Fibroblast of skin of left quadriceps (primary cell): ENCODE results near the gene DPYD.

ENCODE experiments used
- DNase-seq, 2 experiments: peaks; one replicate each; pipeline ENCODE4 v3.0.0-alpha.2; 2013; ENCODE audit warnings: low read depth in 2 of 2

Gene DPYD

DNA sequence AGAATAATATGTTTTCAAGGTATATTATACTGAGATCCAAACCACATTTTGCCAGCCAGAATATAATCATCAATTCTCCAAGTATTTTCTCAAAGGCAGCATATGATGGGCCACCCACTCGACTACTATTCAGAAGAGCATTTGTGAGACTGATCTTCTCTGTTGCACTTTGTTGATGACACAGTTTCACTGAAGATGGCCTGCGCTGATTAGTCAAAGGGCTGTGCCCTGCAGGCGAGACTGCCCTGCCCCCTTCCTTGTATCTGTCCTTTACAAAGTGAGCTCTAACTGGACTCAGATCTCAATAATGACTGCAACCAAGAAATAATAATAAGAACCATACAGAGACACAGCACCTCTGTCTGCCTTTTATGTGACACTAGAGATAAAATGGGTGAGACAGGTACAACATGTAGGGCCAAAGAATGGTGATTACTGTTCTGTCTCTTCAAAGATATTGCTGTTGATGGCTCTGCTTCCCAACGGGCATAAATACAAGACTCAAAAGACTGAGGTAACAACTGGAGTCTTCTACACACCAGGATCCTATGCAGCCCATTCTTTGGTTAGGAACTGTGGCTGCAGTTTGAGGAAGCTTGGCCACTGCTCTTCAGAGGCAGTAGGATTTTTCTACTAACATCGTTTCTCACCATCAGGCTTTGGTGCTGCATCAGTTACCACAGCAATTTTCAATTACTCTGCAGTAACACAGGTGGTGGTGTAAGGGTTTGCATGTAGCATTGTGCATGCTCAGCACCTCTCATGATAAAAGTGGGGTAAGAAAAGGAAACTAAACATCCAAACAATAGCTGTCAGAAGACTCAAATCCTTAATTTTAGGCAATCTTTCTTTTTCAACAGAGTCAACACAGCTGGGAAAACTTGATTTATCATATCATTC, 718.1 kb downstream of the DPYD start:
- no peak for DNase-seq

DNA sequence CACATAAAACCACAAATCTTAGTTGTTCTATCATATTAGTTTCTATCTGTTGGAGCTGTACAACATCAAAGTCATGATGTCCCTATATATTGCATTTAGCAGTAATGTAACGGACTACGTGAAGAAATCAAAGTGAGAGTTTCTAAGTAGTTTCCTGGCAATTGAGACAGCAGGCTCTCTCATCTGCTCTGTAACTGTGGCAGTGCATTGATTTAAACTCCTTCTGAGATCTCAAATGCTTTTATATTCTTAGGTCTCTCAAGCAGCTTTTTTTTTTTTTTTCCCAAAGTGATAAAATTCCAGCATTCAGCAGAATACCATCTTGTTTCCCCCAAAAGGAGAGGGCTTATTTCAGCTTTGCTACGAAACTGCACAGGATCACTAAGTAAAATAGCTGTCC, 719.2 kb downstream of the DPYD start:
- DNase-seq, result no peak

GRCh38 chr1:97200595-97200994, 720.2 kb downstream of the DPYD start:
- DNase-seq, result no peak

DNA sequence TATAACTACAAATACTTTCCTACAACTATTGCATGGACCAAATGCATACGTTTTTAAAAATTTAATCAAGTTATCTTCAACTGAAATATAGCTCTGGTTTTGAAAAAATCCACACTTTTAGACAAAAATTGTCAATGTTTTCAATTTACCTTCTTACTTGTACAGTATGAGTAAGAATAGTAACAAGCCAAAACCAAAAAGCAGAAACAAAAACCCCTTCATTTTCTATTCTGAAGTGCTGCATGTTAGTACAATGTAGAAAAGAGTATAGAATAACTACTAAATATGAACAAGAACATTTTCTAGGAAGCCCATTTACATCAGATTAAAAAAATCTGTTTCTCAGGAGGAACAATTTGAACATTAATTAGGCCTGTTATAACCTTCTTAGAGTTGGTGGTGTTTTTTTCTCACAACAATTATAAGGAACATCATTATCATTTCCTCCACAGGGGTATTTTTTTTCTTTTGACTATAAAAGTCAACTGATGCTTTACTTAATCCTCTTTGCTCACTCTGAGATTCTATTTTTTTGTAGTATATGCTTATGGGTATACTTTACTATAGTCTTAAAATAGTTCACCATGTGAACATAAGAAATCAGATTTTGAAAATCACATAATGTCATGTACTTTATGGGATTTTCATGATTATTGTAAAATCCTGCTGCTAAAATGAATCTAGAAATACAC, 723.9 kb downstream of the DPYD start:
- no peak for DNase-seq

GRCh38 chr1:97192872-97193572, 727.8 kb downstream of the DPYD start:
- DNase-seq, result peak; percentile 92 to 94

DNA sequence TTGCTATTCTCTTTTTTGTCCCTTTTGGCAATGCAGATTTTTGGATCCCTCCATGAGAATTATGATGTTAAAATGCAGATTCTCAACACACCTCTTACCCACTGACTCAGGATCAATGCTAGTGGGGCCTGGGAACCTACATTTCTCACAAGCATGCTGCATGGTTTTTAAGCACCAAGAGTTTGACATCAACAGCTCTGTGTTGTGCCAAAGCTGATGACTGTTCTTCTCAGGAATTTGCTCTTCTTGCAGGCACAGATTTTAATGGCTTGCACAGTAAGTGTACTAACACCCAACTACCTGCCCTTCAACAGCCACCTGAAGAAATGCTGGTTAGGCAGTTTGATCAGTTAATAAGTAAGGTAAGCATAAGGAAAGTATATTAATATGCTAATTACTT, 730.5 kb downstream of the DPYD start:
- DNase-seq, result peak; percentile 12 to 13

- DNase-seq, result no peak
Observed at GRCh38 chr1:97186381-97186780, 734.5 kb downstream of the DPYD start.

DNA sequence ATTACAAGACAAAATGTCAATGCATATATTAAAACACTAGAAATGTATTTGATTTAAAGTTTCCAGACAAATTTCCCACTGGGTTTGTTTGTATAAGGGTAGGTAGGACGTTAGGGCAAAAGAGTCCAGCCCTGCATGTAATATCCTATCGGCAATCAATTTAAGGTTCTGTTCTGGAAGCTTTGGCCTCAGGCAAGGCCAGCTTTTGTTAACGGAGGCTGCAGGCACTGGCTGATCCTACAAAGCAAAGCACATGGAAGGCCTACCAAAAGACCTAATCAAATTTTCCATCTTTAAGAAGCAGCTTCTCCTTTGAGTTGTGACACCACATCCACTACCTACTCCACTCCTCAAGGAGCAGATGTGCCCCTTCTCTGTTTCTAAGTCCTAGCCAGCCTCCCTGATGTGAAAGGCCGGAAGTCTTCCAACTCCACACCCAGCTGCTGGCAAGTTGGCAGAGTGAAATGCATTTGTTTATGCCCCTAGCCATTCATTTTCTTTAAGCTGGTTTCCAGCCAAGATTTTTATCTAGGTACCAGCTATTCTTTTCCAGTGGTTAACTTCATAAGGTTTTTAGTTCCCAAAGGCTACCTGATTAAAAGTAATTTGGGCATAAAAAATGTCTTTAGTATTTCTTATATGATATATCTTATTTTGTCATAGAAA, 746.7 kb downstream of the DPYD start:
- DNase-seq, result no peak

- DNase-seq, result no peak
Observed at GRCh38 chr1:97170300-97170699, 750.5 kb downstream of the DPYD start.

- no peak for DNase-seq
Observed at GRCh38 chr1:97168056-97168455, 752.8 kb downstream of the DPYD start.

DNA sequence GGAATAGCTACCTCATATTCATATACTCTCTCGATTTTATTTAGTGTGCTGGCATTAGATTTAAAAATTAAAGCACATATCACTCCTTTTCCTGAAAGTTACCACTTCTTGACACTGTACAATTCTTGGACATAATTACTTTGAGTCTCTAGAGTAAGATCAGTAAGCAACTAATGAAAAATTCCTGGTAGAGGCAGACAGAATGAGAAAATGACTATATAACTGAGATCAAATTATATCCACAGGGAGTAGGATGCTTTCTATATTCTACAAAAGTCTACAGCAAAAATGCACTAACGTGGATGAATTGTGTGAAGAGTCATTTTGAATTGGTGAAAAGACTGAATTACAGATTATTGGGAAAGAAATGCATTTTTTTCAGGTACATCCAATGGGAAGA, 753.6 kb downstream of the DPYD start:
- no peak for DNase-seq

GRCh38 chr1:97166626-97167025, 754.2 kb downstream of the DPYD start:
- no peak for DNase-seq

DNA sequence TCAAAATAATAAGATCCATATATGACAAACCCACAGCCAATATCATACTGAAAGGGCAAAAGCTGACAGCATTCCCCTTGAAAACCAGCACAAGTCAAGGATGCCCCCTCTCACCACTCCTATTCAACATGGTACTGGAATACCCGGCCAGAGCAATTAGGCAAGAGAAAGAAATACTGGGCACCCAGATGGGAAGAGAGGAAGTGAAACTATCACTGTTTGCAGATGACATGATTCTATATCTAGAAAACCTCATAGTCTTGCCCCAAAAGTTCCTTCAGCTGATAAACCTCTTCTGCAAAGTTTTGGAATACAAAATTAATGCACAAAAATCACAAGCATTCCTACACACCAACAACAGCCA, 756.6 kb downstream of the DPYD start:
- no peak for DNase-seq

GRCh38 chr1:97163591-97164275, 757.1 kb downstream of the DPYD start:
- no peak for DNase-seq

DNA sequence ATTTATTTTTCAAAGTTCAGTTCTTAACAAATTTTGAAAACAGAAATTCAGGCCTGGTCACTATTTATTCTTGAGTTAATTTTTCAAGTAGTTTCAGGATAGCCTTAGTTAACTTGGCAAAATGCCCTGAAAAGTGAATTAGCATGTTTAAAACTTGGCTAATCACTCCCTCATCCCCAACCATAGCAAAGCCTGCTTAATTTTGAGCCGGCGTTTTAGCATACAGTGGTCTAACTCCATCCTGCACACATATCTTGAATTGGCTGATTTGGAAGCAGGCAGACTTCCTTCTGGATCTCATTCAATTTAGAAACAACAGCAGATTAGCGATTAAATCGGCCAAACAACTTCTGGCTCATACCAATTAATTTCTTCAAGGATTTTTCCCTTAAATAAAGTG, 760.0 kb downstream of the DPYD start:
- no peak for DNase-seq

DNA sequence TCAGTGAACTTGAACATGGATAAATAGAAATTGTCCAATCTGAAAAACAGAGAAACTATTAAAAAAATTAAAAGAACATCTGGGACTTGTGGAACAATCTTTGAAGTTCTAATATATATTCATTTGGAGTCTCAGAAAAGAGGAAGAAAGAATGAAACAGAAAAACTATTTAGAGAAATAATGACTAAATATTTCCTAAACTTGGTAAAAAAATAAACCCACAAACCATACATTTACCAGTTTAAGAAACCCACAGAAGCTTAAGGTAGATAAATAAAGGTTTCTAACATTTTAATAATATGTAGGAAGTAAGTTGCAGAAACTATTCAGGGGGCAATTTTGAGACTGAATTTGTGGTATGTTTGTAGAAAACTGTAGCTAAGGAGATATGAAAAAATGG, 761.5 kb downstream of the DPYD start:
- DNase-seq, result no peak

GRCh38 chr1:97158691-97159096, 762.1 kb downstream of the DPYD start:
- no peak for DNase-seq

- DNase-seq, result no peak
Observed at GRCh38 chr1:97157991-97158390, 762.8 kb downstream of the DPYD start.

DNA sequence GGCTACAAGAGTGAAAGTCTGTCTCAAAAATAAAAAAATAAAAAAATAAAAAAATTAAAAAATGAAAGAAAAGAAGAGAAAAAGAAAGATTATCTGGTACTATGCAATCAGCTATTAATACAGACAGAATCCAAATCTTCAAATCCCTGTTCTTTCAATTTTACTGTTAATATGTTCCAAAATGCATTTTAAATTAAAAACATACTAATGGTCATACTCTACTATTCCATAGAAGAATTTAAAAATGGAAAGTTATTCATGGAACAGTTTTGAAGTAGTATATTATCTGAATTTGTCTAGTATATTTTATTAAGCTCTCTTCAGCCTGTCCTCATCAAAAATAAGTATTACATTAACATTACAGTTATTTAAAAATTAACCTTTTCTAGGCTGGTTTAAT, 769.2 kb downstream of the DPYD start:
- DNase-seq, result no peak

GRCh38 chr1:97145321-97145956, 775.4 kb downstream of the DPYD start:
- peak; percentile 75 to 78 for DNase-seq

- DNase-seq, result peak in 1 of 2 experiments; percentile 37
Observed at GRCh38 chr1:97144527-97144926, 776.3 kb downstream of the DPYD start.
